NK-92 (cell line): Measurements from ENCODE around the gene IRF9.
A peak's percentile ranks its signal among the peaks of the same experiment; 100 is the strongest.

ENCODE experiments used
- DNase-seq: peaks from one replicate; lab custom pipeline; 2025; ENCODE audit not compliant: unreplicated experiment; lab: John Stamatoyannopoulos, UW

IRF9 gene

DNA sequence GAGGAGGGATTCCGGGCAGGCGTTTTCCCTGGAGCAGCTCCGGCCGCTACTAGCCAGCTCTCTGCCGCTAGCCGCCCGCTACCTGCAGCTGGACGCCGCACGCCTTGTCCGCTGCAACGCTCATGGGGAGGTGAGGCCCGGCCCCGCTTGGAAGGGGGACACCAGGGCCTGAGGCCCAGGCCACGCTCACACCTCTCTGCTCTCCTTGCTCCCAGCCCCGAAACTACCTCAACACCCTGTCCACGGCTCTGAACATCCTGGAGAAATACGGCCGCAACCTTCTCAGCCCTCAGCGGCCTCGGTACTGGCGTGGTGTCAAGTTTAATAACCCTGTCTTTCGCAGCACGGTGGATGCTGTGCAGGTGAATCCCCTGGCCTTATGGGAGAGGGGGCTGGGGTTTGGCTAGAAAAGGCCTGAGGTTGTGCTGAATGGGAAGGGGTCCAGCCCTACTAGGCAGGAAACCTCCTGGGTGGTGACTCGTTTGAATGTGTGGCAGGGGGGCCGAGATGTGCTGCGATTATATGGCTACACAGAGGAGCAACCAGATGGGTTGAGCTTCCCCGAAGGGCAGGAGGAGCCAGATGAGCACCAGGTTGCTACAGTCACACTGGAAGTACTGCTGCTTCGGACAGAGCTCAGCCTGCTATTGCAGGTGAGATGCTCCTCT lies 13.2 kb upstream of the IRF9 start:
- no peak for DNase-seq

- no peak for DNase-seq
These were observed 11.6 kb upstream of the IRF9 start for GRCh38 chr14:24149302-24149969.

DNA sequence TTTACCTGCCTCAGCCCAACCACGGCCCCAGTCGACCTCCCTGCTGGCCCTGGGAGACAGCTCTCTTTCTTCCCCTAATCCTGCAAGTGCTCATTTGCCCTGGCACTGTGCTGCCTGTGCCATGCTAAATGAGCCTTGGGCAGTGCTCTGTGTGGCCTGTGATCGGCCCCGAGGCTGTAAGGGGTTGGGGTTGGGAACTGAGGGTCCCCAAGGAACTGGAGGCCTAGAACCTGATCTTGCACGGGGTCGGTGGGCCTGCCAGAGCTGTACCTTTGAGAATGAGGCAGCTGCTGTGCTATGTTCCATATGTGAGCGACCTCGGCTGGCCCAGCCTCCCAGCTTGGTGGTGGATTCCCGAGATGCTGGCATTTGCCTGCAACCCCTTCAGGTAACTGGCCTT lies 11.0 kb upstream of the IRF9 start:
- no peak for DNase-seq

DNA sequence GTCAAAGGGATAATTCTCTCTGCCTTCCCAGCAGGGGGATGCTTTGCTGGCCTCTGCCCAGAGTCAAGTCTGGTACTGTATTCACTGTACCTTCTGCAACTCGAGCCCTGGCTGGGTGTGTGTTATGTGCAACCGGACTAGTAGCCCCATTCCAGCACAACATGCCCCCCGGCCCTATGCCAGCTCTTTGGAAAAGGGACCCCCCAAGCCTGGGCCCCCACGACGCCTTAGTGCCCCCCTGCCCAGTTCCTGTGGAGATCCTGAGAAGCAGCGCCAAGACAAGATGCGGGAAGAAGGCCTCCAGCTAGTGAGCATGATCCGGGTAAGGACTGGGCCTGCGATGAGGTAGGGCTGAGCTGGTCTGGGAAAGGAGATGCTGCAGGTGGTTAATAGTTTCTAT lies 10.5 kb upstream of the IRF9 start:
- DNase-seq = no peak

GRCh38 chr14:24150993-24151392 lies 10.1 kb upstream of the IRF9 start:
- no peak for DNase-seq

DNA sequence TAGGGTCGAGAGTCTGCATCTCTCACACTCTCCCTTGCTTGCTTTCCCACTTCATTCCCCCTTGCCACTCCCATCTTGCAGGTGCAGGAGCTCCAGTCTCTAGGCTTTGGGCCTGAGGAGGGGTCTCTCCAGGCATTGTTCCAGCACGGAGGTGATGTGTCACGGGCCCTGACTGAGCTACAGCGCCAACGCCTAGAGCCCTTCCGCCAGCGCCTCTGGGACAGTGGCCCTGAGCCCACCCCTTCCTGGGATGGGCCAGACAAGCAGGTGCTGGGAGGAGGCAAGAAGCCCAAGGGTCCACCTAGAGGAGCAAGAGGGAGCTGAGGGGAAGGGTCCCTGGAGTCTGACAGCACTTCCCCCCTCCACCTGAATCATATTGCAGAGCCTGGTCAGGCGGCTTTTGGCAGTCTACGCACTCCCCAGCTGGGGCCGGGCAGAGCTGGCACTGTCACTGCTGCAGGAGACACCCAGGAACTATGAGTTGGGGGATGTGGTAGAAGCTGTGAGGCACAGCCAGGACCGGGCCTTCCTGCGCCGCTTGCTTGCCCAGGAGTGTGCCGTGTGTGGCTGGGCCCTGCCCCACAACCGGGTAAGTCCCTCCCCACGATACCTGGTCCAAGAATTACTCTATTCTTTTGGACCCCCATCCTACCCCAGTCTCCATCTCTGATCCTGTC lies 9.5 kb upstream of the IRF9 start:
- DNase-seq = no peak

DNA sequence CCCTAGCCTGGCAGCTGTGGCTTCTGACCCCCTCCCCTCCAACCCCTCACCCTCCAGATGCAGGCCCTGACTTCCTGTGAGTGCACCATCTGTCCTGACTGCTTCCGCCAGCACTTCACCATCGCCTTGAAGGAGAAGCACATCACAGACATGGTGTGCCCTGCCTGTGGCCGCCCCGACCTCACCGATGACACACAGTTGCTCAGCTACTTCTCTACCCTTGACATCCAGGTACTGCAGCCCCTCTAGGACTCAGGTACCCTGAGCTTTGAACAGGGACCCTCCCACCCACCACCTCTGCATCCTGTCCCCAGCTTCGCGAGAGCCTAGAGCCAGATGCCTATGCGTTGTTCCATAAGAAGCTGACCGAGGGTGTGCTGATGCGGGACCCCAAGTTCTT lies 6.0 kb upstream of the IRF9 start:
- no peak for DNase-seq

DNA sequence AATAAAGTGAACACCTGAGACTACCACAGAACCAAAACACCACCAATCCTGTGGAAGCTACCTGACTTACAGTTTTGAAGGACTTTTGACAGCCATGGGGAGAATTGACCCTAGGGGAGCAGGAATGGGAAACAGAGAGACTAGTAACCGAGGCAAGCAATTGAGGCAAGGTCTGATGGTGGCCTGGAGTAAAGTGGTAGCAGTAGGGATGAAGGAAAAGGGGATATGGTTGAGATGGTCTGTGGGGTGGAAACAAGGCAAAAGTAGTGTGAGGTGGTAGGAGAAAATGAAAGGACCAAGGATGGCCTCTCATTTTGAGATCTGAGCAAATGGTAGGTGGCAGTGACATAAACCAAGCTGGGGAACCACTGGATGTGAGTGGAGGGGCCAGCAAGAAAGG lies 4.2 kb upstream of the IRF9 start:
- DNase-seq = no peak

DNA sequence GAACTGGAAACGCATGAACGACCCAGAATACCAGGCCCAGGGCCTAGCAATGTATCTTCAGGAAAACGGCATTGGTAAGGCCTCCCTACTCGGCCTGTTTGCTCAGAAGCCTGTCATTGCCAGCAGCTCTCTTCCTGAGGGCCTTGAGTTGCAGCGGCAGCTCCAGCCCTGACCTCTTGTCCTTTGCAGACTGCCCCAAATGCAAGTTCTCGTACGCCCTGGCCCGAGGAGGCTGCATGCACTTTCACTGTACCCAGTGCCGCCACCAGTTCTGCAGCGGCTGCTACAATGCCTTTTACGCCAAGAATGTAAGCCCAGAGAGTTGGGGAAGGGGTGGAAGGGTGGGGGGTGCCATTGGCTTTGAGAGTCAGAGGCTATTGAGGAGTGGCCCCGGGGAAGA lies 3.7 kb upstream of the IRF9 start:
- DNase-seq = no peak

DNA sequence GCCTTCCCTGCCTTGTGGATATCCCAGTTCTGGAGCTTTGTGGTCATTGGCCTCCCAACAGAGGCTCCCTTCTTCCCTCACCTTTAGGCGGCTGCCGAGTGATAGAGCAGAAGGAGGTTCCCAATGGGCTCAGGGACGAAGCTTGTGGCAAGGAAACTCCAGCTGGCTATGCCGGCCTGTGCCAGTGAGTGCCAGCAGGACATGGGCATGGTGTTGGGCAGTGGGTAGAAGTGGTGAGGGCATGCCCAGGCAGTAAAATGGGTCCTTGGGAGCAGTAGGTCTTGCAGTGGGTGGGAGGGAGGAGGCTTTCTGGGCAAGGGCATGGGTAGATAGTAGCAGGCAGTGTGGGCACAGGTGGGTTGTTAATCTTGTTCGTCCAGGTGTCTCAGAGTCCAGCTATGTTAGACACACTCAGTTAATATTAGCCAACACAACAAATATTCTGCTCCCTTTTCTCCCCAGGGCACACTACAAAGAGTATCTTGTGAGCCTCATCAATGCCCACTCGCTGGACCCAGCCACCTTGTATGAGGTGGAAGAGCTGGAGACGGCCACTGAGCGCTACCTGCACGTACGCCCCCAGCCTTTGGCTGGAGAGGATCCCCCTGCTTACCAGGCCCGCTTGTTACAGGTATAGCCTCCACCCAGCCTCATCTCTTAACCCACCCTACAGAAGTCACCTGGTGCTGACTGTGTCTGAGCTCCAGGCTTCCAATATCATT lies 1.1 kb upstream of the IRF9 start:
- DNase-seq = no peak

GRCh38 chr14:24160499-24160849 lies 591 bp upstream of the IRF9 start:
- DNase-seq = no peak

- no peak for DNase-seq
These were observed 1.0 kb downstream of the IRF9 start for GRCh38 chr14:24162093-24162492.

DNA sequence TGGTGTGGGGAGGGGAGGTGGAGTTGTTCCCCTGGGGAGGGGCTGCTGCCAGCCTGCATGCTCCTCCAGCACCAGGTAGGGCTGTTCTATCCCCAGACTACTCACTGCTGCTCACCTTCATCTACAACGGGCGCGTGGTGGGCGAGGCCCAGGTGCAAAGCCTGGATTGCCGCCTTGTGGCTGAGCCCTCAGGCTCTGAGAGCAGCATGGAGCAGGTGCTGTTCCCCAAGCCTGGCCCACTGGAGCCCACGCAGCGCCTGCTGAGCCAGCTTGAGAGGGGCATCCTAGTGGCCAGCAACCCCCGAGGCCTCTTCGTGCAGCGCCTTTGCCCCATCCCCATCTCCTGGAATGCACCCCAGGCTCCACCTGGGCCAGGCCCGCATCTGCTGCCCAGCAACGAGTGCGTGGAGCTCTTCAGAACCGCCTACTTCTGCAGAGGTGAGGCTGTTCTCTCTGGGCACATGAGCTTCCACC lies 3.5 kb downstream of the IRF9 start:
- no peak for DNase-seq

- DNase-seq = no peak
These were observed 4.7 kb downstream of the IRF9 start for GRCh38 chr14:24165785-24166184.

GRCh38 chr14:24167469-24168114 lies 6.5 kb downstream of the IRF9 start:
- DNase-seq = no peak

DNA sequence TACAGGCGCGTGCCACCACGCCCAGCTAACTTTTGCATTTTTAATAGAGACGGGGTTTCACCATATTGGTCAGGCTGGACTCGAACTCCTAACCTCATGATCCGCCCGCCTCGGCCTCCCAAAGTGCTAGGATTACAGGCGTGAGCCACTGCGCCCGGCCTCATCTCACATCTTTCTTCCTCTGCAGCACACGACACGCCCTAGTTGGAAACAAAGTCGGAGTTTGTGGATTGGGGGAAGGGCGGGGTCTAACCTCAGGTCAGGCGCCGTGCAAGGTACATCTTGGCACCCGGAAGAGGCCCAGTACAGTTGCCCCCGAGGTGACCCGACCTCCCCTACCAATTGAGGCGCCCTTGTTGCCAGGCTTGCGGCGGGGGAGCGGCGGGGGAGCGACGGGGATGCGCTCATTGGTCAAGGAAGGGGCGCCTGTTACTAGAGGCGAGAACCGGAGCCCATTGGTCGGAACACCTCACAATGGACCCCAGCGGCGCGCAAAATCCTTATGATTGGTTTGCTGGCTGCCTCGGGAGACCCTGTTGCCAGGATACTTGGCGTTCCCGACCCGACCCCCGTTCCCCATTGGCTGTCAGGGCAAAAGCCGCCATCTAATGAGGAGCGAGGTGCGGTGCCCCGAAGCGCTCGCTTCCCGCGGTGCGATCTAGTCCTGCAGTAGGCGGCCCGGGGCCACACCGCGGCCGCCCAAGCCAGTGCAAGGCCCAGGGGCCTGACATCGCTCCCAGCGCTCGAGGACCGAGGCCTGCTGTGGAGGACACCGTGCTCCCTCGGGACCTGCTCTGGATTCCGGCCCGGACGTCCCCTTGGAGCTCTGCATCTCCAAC lies 10.6 kb downstream of the IRF9 start, which contains the start of gene REC8:
TSS of gene REC8 (plus strand) at position 659 of the 839 bp plus-strand sequence. CDS start 473 bp downstream, outside the sequence.
- DNase-seq = peak; percentile 34

GRCh38 chr14:24172261-24172860 lies 11.3 kb downstream of the IRF9 start:
- DNase-seq = no peak

GRCh38 chr14:24172871-24173281 lies 11.8 kb downstream of the IRF9 start:
- no peak for DNase-seq

- DNase-seq = no peak
These were observed 15.5 kb downstream of the IRF9 start for GRCh38 chr14:24176599-24176998.
